Activated CD4-positive, CD25-positive, alpha-beta regulatory T cell treated with anti-CD3 and anti-CD28 coated beads, Interleukin-2, amount 50 U/mL, for 24 hours (primary cell): ENCODE data around the gene CASP1.
"Not testable (repeated sequence)": the region's sequence is repeated elsewhere in the genome, so short reads cannot be mapped to it uniquely, and the experiment has no call there.

ENCODE experiments used
- ATAC-seq, 2 donors: fragments of 150-1000 bp; cut with Tn5 transposase; one replicate each; pipeline ENCODE4 v1.10.0; 2021; ENCODE audit warnings: mild to moderate bottlenecking in 1 of 2, moderate library complexity in 1 of 2

CASP1 gene

DNA sequence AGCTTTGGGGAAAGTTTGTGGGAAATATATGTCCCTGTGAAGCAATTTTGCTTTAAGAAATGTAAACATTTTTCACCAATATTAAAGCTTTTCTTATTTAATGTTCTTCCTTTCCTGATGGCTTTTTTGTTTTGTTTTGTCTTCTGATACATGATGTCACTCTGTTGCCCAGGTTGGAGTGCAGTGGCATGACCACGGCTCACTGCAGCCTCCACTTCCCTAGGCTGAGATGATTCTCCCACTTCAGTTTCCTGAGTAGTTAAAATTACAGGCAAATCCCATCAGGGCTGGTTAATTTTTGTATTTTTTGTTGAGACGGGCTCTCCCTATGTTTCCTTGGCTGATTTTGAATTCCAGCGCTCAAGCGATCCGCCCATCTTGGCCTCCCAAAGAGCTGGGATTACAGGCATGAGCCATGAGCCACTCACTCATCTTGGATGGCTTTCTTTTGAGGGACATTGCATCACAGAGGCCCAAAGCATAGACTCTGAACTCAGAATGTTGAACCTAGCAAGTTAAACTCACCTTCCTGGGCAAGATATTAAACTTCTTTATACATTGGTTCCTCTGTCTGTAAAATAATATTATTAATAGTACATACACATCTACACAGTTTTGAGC, 10.8 kb upstream of the CASP1 start:
- ATAC-seq, result no peak

DNA sequence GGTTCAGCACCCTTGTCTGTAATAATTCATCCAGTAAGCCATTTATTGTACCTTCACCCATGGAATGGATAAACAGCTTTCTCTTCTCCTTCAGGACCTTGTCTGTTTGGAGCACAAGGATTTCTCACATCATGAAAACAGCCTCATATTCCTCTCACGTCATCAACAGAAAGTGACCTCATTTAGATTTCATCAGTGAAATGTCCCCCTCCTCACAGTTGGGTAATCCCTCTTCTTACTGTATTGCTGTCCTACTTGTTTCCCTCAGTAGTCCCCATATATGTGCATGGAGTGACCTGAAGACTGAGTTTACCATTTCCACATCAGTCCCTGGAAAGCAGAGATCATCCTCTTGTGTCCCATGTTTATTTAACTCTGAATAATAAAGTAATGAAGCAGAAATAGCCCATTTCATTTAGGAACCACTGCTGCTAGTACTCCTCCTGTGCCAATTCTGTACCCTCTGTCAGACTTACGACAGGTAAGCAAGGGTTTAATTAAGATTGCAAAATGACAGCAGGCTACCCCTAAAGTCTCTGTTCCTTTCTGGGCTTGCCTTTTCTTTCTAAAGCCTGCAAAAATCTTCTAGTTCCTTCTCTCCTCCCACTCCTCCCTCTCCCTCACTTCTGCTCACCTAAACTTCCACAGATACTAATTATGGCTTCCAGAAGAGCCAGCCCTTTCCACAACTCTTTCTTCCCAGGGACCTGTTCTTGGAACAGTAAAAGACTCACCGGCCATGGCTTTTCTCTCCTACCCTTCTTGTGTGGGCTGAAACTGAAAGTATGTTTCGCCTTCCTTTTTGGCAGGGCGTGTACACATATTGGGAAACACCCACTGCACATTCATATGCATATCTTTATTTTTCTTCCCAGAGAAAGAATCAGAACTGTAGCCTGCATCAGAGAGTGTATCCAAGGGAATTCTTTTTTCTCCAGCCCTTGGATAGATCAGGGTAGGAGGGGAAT, 9.9 kb upstream of the CASP1 start, which contains the start of gene CARD16:
Gene CARD16 (minus strand): TSS at position 779 of the 968 bp plus-strand sequence. CDS start 38 bp downstream, at position 741.
- peak; percentile 74 to 81 for ATAC-seq

DNA sequence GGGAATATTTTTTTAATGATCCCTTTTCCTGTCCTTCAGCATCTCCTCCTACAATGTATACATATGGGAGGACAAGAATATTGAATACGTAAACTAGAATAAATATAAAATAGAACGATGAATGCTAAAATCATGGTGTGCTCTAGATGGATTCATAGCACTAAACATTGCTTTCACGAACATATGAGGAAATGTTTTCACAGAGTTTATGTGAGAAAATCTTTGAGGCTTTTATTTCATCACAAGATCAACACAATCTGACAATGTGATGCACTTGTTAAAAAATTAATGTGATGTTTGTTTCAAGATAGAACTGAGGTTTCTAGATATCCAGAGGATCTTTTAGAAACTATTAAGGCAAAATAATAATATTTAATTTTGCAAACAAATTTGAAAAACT, 7.2 kb upstream of the CASP1 start:
- ATAC-seq, result no peak

DNA sequence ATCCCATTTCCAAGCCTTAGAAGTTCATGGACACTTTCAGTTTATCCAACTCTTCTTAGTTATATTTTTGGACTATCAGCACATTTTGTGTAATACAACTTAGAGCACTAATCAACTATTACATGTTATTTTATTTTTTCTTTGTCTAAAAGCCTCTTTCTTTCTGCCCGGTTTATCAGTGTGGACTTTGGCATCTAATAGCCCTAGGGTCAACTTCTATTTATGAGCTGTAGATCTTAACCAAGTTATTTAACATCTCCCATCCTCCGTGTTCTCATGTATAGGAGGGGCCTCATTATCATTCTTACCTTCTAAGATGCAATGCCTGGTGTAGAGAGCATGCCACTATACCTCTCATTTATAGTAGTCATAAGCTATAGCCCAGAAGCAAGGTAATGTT, 5.8 kb upstream of the CASP1 start:
- ATAC-seq, result no peak

DNA sequence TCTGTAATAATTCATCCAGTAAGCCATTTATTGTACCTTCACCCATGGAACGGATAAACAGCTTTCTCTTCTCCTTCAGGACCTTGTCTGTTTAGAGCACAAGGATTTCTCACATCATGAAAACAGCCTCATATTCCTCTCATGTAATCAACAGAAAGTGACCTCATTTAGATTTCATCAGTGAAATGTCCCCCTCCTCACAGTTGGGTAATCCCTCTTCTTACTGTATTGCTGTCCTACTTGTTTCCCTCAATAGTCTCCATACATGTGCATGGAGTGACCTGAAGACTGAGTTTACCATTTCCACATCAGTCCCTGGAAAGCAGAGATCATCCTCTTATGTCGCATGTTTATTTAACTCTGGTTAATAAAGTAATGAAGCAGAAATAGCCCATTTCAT, 556 bp downstream of the CASP1 start:
- ATAC-seq, result not testable (repeated sequence)

DNA sequence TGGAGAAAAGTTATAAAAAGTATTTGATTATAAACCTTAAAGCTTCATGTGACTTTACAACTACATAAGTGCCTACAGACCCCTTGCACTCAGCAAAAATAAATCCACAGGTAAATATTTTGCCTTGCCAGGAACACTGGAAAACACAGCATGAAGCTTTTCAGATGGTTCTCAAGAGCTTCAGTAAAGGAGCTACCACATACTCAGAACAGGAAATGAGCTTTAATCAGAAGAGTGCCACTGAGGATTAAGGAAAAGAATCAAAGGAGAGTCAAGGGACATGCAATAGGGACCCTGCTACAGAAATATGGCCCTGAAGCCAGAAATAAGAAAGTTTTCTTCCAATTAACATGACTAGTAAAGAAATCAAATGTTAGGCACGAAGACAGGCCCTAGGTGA, 1.2 kb downstream of the CASP1 start:
- ATAC-seq, result peak in 1 of 2 donors; percentile 38

DNA sequence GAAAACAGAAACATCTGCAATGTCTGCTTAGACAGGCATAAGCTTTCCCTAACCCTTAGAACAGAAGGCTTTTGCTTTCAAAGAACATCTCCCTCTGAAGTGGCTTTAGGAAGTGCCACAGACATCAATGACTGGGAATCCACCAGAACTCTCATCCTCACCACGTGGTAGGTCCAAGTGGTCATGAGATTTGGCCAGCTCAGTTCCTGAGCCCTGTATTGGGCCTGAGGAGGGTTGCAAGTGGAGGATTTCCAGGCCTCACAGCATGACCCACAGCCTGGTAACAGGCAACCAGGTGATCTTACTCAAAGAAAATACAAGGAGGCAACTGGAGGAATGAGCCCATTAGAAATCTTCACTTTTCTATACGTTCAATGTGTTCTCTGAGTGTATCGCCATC, 1.6 kb downstream of the CASP1 start:
- ATAC-seq, result peak in 1 of 2 donors; percentile 42

DNA sequence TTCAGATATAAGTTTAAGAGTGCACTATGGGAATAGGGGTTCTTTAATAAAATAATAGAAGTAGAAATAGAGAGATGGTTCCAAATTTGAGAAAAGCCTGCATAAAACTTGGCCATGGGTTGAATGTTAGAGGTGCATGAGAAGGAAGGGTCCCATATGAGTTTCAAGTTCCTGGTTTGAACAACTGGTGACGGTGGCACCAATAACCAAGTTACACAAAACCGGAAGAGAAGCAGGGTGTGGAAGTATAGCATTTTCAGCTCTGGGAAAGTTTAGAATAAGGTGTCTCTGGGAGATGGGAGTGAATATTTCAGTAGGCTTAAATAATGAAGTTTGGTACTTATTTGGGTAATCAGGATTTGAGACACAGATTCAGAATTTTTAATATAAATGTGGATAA, 2.4 kb downstream of the CASP1 start:
- ATAC-seq, result no peak

DNA sequence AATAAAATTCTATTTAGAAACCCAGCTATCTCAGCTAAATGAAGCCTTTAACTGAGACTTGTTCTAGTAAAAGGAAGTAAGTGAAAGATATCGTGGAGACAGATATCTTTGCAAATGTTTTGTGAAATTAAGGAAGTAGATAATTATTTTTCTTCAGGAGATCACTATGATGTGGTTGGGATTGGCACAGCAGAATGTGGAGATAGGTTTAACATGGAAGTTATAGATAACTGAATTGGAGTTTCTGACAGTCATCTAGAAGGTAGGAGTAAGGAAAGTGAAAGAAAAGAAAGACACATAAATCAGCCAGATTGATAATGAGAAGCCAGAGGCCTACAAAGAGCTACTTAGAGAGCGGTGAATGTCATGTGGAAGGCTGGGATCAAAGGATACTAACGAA, 7.3 kb downstream of the CASP1 start:
- no peak for ATAC-seq

DNA sequence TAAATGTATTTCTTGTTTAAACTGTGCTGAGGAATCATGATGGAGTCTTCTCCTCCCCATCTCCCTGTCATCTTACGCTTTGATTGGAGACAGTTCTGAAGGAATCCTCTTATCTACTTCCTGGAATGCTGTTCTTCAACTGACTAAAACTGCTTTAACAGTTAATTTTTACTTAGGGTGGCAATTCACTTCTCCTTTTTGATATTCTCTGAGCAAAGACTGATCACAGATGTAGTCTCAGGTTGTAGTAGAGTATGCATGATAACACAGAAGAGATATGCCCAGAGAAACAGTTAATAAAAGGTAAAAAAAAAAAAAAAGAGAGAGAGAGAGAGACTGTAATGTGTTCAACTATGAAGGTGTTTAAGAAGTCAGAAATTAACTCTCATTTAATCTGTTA, 10.6 kb downstream of the CASP1 start:
- no peak for ATAC-seq

DNA sequence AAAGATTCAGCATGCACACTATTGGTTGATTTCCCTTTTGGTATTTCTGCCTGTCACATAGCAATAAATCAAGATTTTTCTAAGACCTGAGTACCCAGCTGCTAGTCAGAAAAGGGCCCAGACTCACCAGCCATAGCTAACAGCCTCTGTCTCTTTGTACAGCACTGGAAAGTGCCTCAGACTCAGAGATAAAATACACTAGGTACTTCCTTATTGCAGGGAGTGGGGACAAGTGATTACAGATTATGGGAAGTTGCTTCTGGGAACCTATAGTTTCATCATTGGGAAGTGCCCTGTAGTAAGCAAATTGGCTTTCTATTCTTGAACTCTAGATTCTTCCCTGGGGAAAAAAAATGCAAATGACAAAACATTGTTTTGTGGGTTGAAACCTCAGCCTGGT, 11.9 kb downstream of the CASP1 start, which contains the start of gene CASP5:
Gene CASP5 (minus strand): TSS at position 166 of the 400 bp plus-strand sequence. CDS start 32 bp downstream, at position 134.
- no peak for ATAC-seq

DNA sequence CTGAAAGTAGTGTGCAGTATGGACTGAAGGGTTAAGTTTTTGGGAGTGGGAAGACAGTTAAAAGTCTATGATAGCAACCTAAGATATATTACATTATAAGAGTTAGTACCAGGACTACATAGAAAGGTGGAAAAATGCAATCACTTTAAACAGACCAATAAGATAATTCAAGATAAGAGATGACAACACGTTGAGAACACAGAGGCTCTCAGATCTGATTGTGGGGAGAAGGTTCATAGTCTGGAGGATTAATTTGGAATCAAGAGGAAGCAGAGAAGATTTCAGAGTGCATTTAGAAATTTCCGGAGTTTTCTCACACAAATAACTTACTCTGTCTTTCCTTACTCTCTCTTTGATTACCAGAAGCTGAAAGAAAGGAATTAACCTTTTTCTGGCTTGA, 12.4 kb downstream of the CASP1 start:
- ATAC-seq, result no peak

DNA sequence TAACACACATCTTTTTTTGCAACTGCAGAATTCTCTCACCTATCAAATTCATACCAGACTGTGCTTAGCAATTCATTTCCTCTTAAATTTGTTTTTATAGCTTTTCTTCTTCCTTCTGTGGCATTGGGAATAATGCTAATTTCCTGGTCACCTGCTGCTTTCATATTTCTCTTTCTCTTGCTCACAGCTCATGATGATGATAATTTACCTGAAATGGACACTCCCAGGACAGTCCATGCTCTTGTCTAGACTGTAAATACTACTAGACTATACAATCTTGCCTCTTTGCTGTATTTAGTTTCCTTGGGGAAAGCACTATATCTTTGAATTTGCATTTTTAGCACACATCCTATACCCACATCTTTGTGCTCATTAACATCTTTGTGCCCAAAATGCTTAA, 27.5 kb downstream of the CASP1 start:
- no peak for ATAC-seq

DNA sequence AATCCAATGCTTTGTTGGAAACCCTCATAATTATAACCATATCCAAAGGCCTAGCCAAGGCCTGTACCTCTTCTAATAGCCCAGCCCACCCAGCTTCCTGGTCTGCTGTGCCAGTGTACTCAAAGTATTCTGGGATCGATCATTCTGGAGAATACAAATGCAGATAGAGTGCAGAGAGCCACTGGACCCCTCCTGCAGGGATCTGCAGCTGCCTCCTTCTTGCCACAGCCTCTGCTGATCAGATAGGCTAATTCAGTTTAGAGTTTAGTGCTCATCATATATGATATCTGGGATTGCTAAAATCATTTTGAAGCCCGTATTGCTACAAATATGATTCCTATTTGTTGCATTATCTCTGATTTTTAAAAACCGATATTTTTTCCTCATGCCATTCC, 29.5 kb downstream of the CASP1 start:
- no peak for ATAC-seq

DNA sequence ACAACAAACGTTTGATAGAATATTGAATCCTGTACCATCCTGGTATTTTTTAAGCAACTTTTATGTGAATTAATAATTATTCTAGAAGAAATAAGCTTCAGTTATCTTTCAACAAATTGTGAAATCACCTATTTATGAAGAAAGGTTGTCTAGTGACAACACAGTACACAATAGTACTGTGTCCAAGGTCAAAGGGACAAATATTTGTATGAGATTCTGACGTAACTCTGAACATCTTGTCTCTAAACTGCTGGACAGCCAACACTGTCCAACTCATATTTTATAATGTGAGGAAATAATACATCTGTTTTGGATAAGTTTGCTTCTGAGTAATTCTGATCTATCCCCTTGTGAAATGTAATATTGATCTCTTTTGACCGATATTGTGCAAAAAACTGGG, 30.9 kb downstream of the CASP1 start:
- ATAC-seq, result no peak

DNA sequence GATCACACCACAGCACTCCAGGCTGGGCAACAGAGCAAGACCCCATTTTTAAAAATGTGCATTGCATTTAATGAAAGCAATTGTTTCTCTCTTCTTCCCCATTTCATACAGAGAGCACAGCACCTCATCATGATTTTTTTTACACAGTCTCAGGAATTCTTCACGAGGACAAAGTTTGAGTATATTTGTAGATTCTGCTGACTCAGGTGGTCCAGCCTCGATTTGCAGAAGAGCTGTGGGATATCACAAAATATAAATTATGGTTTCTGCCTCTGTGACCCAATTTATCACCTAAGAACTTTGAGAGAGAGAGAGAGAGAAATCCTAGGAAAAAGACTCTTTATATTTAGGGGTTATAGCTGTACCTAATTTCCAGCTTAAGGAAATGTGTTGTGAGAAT, 31.8 kb downstream of the CASP1 start:
- ATAC-seq, result no peak

DNA sequence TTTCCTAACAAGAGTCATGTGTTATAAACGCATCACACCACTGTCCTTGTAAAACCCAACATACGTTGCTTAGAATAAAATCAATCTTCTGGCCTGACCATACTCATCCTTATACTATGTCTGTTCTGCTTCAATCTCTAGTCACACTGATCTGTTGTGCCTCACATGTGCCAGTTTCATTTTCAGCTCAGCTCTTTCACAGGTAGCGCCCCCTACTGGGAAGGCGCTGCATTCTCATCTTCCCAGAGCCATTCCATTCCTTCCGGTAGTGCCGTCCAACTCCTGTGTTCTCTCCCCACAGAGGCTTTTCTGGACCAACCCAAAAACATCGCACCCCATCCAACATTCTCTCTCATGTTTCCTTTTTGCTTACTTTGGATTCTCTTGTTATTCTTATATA, 34.1 kb downstream of the CASP1 start:
- ATAC-seq, result peak; percentile 53 to 67

DNA sequence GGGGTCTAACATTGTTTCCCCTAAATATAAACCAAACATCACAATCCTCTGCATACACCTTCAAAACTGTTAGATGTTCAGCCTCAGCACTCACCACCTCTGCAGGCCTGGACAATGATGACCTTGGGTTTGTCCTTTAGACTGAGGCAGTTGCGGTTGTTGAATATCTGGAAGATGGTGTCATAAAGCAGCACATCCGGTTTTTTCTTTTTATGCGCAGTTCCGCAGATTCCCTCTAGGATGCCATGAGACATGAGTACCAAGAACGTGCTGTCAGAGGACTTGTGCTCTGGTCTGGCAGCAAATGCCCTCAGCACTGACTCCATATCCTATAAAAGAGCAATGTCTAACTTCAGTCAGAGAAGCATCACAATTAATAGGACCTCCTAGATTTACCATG, 34.8 kb downstream of the CASP1 start:
- ATAC-seq, result no peak

DNA sequence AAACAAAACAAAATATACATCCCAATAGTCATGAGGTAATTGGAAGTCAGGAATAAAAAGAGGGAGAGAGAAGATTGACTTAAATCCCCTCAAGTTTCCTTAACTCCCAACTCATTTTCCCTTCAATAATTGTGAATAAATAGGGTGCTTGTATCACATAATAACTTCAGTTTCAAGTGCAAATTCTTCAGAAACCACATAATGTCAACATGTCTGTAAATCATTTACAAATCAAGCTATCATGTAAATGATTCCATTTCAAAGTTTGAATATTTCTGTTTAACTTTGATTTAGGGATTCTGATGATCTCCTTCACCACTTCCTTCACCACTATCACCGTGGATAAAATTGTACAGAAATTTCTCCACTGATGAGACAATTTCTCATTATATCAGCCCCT, 35.2 kb downstream of the CASP1 start:
- ATAC-seq, result no peak

DNA sequence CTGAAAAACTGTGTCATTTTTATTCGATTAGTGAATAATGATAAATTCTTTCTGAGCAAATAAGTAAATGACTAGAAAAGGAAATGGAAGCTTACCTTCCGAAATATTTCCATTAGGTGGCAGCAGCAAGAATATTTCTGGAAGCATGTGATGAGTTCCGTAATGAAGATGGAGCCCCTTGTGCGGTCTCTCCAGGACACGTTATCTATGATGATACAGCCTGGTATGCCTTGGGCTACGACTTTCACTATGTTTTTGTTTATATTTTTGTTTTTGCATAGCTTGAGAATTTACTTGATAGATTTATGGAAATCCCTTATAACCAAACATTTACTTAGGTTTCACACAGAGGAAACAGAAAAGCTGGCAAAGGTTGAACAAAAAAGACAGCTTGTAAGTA, 37.7 kb downstream of the CASP1 start:
- ATAC-seq, result no peak

DNA sequence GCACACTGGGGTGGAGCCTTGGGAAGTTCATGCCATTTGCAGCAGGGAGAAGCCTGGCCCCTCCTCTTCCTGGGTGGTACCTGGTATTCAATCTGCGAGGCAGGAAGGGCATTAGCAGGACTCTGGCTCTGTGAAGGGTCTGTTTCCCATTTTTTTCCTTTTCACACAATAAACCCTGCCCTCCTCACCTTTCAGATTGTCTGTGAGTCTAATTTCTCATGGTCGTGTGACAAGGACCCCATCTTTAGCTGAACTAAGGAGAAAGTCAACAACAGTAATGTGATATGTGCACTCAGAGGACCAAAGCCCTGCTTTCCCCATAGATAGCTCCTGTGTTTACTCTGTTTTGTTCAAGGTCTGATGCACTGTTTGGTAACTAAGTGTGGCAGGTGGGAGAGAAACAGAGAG, 39.9 kb downstream of the CASP1 start:
- no peak for ATAC-seq

DNA sequence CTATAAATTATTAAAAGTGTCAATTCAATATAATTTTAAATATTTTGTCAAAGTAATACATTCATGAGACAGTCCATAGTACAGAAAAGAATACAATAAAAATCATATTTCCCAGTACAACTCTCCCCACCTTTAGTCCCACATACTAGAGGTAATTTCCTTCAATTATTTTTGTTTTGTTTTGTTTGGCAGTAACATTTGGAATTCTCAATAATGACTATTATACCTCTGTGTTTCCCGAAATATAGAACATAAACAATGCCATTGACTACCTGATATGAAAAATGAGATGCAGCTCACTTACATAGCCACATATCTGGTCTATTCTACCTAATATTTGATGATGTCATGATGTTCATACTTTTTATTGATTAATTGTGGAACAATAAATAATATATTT, 42.2 kb downstream of the CASP1 start:
- no peak for ATAC-seq

DNA sequence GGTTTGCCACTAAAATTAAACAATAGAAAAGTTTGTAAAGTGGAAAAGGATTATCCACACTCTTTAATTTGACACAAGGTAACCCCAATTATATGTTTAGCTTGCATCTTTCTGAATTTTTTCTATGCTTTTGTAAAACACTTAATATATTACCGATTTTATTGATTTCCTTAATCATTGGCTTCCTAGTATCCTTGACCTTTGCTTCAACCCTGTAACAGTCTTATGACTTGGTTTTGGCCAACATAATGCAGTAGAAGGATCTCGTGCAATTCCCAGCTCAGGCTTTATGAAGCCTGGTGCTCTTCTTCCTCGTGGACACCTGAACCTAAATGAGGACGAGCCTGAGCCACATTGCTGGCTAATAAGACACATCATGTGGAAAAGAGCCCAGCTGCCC, 43.0 kb downstream of the CASP1 start:
- no peak for ATAC-seq

DNA sequence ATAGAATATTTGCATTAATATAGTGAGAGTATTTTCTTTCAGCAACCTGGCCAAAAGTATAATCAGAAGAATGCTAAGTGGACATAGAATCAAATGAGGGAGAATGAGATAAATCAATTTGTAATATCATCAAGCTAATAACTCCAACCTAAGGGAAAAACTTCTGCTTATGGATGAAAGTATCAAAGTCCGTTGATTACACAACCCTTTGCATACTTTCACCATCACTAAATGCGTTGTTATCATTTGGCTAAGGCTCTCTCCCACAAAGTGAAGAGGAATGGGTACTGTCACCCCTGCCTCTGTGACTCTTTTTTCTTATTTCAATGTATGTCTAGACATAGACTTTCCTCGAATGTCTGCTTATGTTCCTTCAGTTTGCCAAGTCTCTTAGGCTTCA, 50.1 kb downstream of the CASP1 start:
- no peak for ATAC-seq
